AG04449 (cell line): Measurements from ENCODE around the gene TTLL11.
"Not testable (repeated sequence)": the region's sequence is repeated elsewhere in the genome, so short reads cannot be mapped to it uniquely, and the experiment has no call there.

Source experiments
- CTCF ChIA-PET: fragments of 350-600 bp; formaldehyde crosslinking; extraction: SDS; loops from one replicate; lab custom pipeline; 2021; ENCODE audit warnings: antibody characterized with exemption; lab: Yijun Ruan, JAX
- POLR2A ChIA-PET: fragments of 400-600, 350-600 bp; formaldehyde crosslinking; extraction: SDS; loops from one replicate; lab custom pipeline; 2020; ENCODE audit warnings: antibody characterized with exemption, inconsistent platforms; lab: Yijun Ruan, JAX
- DNase-seq: peaks from one replicate; pipeline ENCODE4 v3.0.0-alpha.2; 2010; ENCODE audit warnings: low read depth, low spot score
- H3K4me3 ChIP-seq: 2 replicates; pipeline ENCODE4 v1.5.1; 2011; ENCODE audit warnings: low read depth, mild to moderate bottlenecking, control low read depth, low read length
- TF ChIP-seq, protein P1 (sequence below): IDR thresholded peaks from one replicate; pipeline ENCODE4 v1.5.1; 2011; ENCODE audit warnings: mild to moderate bottlenecking, moderate library complexity, low read length, control low read depth, inconsistent platforms; ENCODE audit not compliant: insufficient read depth; ENCODE audit errors: missing control alignments

TTLL11 gene

DNA sequence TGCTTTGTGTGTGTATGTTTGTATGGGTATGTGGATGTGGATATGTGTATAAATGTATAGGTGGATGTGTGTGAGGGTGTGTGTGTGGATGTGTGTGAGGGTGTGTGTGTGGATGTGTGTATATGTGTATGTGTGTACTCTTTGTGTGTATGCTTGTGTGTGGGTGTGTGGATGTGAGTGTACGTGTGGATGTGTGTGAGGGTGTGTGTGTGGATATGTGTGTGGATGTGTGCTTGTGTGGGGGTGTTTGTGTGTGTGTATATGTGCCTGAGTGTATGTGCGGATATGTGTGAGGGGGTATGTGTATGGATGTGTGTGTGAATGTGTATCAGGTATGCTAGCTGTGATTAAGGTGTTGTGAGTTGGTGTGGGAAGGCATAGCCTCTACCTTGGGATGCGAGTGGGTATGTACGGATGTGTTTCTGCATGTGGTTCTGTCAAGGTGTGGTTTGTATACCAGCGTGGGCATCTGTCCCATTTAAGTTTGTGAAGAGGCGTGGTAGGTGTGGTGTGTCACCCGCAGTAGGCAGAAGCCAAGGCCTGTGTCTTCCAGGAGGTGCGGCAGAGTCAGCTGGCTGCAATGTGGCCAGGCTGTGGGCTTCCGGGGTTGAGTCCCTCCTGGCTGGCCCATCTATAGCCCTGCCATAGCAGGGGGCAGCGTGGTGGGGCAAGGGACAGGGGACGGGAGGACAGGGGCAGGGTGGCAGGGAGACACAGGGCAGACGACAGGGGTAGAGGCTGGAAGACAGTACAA, 285.9 kb downstream of the TTLL11 start:
- no peak for DNase-seq
- ChIA-PET POLR2A (no interaction called here), CTCF (no interaction called here)
- H3K4me3 ChIP-seq, result no peak overlapping the region
- TF ChIP-seq, protein P1, sequence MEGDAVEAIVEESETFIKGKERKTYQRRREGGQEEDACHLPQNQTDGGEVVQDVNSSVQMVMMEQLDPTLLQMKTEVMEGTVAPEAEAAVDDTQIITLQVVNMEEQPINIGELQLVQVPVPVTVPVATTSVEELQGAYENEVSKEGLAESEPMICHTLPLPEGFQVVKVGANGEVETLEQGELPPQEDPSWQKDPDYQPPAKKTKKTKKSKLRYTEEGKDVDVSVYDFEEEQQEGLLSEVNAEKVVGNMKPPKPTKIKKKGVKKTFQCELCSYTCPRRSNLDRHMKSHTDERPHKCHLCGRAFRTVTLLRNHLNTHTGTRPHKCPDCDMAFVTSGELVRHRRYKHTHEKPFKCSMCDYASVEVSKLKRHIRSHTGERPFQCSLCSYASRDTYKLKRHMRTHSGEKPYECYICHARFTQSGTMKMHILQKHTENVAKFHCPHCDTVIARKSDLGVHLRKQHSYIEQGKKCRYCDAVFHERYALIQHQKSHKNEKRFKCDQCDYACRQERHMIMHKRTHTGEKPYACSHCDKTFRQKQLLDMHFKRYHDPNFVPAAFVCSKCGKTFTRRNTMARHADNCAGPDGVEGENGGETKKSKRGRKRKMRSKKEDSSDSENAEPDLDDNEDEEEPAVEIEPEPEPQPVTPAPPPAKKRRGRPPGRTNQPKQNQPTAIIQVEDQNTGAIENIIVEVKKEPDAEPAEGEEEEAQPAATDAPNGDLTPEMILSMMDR, result no peak

DNA sequence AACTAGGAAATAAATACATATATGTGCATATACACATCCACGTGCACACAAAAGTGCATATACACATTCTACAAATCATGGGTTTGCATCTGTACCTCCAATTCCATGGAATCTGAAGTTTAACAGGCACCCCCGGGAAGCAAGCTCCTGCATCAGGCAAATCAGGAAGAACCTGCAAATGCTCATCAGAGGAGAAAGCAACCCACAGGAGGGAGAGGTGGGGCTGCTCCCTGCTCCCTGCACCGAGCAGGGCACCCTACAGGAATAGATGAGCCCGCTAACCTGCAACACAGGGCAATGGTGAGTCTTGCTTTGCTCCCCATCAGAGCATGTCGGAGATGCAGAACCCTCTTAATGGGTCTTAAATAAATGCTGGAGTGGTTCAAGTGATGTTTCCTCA, 290.4 kb downstream of the TTLL11 start:
- ChIA-PET POLR2A (no interaction called here), CTCF (no interaction called here)
- H3K4me3 ChIP-seq, result no peak overlapping the region
- TF ChIP-seq, protein P1, result no peak
- no peak for DNase-seq

DNA sequence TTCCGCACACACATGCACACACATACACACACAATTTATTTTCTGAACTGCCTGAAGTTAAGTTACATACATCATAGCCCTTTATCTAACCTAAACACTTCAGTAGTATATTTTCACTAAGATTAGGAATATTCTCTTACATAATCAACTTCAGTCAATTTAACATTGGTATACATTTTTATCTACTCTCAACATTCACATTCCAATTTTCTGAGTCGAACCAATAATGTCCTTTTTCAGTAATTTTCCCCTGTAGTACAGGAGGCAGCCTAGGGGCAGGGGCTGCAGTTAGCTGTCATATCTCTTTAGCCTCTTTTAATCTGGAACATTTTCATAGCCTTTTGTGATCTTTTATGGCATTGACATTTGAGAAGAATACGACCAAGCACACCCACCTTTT, 291.5 kb downstream of the TTLL11 start:
- H3K4me3 ChIP-seq, result no peak overlapping the region
- no peak for DNase-seq
- ChIA-PET POLR2A (no interaction called here), CTCF (no interaction called here)
- TF ChIP-seq, protein P1, result no peak

DNA sequence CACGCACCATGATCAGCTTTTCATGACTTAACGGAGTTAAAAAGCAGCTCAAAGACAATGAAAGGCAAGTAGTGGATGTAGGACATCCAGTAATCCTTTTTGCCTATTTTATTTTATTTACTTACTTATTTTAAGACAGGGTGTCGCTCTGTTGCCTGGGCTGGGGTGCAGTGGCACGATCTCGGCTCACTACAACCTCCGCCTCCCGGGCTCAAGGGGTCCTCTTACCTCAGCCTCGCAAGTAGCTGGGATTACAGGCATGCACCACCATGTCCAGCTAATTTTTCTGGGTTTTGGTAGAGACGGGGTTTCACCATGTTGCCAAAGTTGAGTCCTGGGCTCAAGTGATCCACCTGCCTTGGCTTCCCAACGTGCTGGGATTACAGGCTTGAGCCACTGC, 292.7 kb downstream of the TTLL11 start:
- ChIA-PET POLR2A (no interaction called here), CTCF (no interaction called here)
- TF ChIP-seq, protein P1, result no peak
- no peak overlapping the region for H3K4me3 ChIP-seq
- DNase-seq, result no peak

DNA sequence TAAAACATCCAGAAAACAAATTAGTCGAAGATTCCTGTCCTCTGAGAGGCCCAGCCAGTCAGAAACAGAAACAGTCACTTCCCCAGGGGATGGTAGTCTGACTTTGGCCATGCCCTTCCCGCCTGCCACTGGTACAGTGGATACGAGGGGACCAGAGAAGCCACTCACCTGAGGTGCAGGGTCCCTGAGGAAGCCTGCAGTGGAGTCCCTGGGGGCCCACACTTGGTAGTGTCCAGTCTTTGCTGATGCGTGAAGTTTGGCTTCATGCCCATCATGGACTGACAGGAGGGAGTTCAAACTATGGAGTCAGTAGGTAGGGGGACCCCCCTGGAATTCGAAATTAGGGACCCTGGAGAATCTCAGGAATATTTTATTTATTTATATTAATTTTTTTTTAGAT, 294.2 kb downstream of the TTLL11 start:
- TF ChIP-seq, protein P1, result no peak
- DNase-seq, result no peak
- POLR2A ChIA-PET, result no interaction called here
- no peak overlapping the region for H3K4me3 ChIP-seq
- CTCF ChIA-PET, result no interaction called here

DNA sequence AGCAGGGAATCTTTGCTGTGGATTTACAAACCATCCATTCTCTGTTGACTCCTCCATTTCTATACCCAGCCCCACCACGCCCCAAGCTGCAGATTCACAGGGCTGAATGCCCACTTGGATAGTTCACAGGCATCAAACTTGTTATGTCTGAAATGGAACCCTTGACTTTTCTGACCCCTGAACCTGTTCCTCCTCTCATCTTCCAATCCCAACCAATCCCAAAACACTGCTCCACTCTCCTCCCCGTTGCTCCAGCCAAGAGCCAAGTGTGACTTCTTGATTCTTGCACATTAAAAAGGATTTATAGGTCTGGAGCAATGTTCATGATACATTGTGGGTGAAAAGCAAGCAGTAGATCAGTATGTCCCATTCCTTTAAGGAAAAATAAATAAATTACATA, 296.0 kb downstream of the TTLL11 start:
- H3K4me3 ChIP-seq, result no peak overlapping the region
- TF ChIP-seq, protein P1, result no peak
- no peak for DNase-seq
- ChIA-PET POLR2A (no interaction called here), CTCF (no interaction called here)

DNA sequence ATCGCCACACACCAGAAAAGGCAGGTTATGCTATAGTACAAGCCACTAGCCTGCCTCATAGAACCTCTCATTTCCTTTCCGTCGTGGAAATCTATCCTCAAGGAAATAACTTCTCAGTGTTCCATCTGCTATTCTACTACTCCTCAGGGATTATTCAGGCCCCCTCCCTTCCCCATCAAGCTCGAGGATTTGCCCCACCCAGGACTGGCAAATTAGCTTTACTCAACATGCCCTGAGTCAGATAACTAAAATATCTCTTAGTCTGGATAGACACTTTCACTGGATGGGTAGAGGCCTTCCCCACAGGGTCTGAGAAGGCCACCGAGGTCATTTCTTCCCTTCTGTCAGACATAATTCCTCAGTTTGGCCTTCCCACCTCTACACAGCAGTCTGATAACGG, 298.8 kb downstream of the TTLL11 start:
- DNase-seq, CTCF ChIA-PET, POLR2A ChIA-PET, H3K4me3 ChIP-seq: not testable (repeated sequence)

DNA sequence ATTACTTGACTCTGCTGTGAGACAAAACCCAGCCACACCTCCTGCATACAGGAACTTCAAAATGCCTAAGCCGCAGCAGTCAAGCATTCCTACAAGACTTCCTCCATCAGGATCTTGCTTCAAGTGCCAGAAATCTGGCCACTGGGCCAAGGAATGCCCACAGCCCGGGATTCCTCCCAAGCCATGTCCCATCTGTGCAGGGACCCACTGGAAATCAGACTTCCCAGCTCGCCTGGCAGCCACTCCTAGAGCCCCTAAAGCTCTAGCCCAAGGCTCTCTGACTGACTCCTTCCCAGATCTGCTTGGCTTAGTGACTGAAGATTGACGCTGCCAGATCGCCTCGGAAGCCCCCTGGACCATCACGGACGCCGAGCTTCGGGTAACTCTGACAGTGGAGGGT, 300.6 kb downstream of the TTLL11 start:
- POLR2A ChIA-PET, CTCF ChIA-PET, DNase-seq: not testable (repeated sequence)

More for the DNA sequence above, 300.6 kb downstream of the TTLL11 start:
- not testable (repeated sequence) for H3K4me3 ChIP-seq
